Muscle layer of colon (tissue), 2 donors: ENCODE results near the gene HAUS3.
"Not testable (repeated sequence)": the region's sequence is repeated elsewhere in the genome, so short reads cannot be mapped to it uniquely, and the experiment has no call there.

Experiments
- H3K27ac ChIP-seq: one replicate; pipeline ENCODE4 v1.7.0; 2013; ENCODE audit warnings: low read depth, mild to moderate bottlenecking, low read length, moderate library complexity
- H3K27me3 ChIP-seq, 2 donors: one replicate each; pipeline ENCODE4 v1.7.0; 2013; ENCODE audit warnings: low read length in 2 of 2, mild to moderate bottlenecking in 2 of 2; ENCODE audit not compliant: insufficient read depth in 2 of 2, control insufficient read depth in 1 of 2
- H3K36me3 ChIP-seq: one replicate; pipeline ENCODE4 v1.7.0; 2013; ENCODE audit warnings: mild to moderate bottlenecking, low read length; ENCODE audit not compliant: insufficient read depth
- H3K4me1 ChIP-seq: one replicate; pipeline ENCODE4 v1.7.0; 2013; ENCODE audit warnings: mild to moderate bottlenecking, low read length; ENCODE audit not compliant: insufficient read depth
- H3K4me3 ChIP-seq, 2 donors: one replicate each; pipeline ENCODE4 v1.7.0; 2013; ENCODE audit warnings: low read length in 2 of 2, low read depth in 1 of 2, mild to moderate bottlenecking in 1 of 2, moderate library complexity in 1 of 2
- H3K9ac ChIP-seq: one replicate; pipeline ENCODE4 v1.7.0; 2013; ENCODE audit warnings: low read length
- H3K9me3 ChIP-seq: one replicate; pipeline ENCODE4 v1.7.0; 2013; ENCODE audit warnings: mild to moderate bottlenecking, low read length
- donor health status: abdominal sarcoma.
- donor health status: Adenocarcinoma of cecum.

The HAUS3 gene

DNA sequence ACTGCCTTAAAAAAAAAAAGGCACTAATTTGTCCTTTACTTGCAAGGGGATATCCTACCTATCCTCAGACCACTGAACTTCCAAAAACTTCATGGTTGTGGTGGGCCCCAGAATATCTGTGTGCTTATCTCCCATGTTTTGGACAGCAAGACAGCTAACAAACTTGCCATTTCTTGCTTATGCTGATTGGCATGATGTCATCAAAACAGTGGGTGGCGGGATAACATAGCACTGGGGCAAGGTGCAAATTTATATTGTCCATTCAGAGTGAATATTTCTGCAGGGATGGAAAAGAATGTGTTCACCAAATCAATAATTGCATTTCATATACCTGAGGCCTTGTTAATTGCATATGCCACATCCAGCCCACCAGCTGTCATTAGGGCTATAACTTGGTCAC lies 23.5 kb downstream of the HAUS3 start:
- no peaks in the 10 kb centered on the region for H3K4me1 ChIP-seq
- H3K4me3 ChIP-seq: no peak overlapping the region
- H3K27ac ChIP-seq: no peak overlapping the region
- no peak overlapping the region for H3K9ac ChIP-seq
- H3K9me3 ChIP-seq: no peaks in the 10 kb centered on the region
- H3K27me3 ChIP-seq: no peaks in the 10 kb centered on the region
- peaks cover 9% of the 10 kb centered on the region for H3K36me3 ChIP-seq

GRCh38 chr4:2217726-2218125 lies 24.2 kb downstream of the HAUS3 start:
- H3K27me3 ChIP-seq: no peaks in the 10 kb centered on the region
- H3K4me3 ChIP-seq: no peak overlapping the region
- no peak overlapping the region for H3K9ac ChIP-seq
- no peaks in the 10 kb centered on the region for H3K4me1 ChIP-seq
- H3K36me3 ChIP-seq: peaks cover 2% of the 10 kb centered on the region
- H3K9me3 ChIP-seq: no peaks in the 10 kb centered on the region
- H3K27ac ChIP-seq: no peak overlapping the region

- no peaks in the 10 kb centered on the region for H3K36me3 ChIP-seq
- no peaks in the 10 kb centered on the region for H3K9me3 ChIP-seq
- H3K27me3 ChIP-seq: no peaks in the 10 kb centered on the region
- H3K4me1 ChIP-seq: no peaks in the 10 kb centered on the region
- H3K27ac ChIP-seq: no peak overlapping the region
- no peak overlapping the region for H3K4me3 ChIP-seq
- no peak overlapping the region for H3K9ac ChIP-seq
Observed at GRCh38 chr4:2212831-2213230, 29.1 kb downstream of the HAUS3 start.

DNA sequence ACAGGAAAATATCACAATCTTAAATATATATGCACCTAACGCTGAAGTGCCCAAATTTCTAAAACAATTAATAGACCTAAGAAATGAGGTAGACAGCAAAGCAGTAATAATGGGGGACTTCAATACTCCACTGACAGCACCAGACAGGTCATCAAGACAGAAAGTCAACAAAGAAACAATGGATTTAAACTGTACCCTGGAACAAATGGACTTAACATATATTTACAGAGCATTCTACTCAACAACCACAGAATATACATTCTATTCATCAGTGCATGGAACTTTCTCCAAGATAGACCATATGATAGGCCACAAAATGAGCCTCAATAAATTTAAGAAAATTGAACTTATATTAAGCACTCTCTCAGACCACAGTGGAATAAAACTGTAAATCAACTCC lies 39.1 kb downstream of the HAUS3 start:
- H3K9ac ChIP-seq, H3K36me3 ChIP-seq, H3K27me3 ChIP-seq, H3K9me3 ChIP-seq, H3K4me1 ChIP-seq, H3K4me3 ChIP-seq, H3K27ac ChIP-seq: not testable (repeated sequence)

DNA sequence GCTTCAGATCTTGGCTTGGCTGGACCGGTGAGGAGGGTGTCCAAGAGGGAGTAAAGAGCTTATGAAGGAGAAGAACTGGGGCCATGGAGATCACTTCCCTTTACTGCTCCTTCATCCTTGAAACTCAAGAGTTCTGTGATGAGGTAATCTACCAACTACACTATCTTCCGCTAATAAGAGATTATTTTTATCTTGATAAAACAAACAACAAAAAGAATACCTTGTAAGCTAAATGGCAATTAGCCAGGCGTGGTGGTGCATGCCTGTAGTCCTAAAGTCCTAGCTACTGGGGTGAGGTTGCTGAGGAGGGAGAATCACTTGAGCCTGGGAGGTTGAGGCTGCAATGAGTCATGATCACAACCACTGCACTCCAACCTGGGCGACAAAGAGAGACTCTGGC lies 47.4 kb downstream of the HAUS3 start:
- no peaks in the 10 kb centered on the region for H3K9me3 ChIP-seq
- no peaks in the 10 kb centered on the region for H3K36me3 ChIP-seq
- no peak overlapping the region for H3K27ac ChIP-seq

DNA sequence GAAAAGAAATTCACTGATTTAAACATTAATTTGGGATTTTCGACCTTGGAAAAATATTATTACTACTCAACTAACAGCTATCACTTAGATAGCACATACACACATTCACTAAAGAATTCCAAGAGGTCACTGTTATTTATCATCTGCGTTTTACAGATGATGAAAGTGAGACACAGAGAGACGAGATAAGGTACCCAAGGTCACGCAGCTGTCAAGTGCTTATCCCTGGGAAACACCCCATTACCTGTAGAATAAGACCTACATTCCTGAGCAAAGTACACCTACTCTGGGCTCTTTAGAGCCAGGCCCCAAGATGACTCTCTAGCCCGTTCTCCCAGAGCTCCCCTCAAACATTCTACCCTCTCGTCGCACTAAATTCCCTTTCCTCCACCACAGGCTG lies 48.6 kb downstream of the HAUS3 start:
- H3K4me1 ChIP-seq: no peaks in the 10 kb centered on the region
- H3K36me3 ChIP-seq: no peaks in the 10 kb centered on the region
- H3K27me3 ChIP-seq: no peaks in the 10 kb centered on the region
- no peak overlapping the region for H3K9ac ChIP-seq
- no peak overlapping the region for H3K27ac ChIP-seq
- no peak overlapping the region for H3K4me3 ChIP-seq
- H3K9me3 ChIP-seq: no peaks in the 10 kb centered on the region

More for the DNA sequence above, 47.4 kb downstream of the HAUS3 start:
- Histone ChIP-seq H3K9ac (no peak overlapping the region), H3K4me1 (no peaks in the 10 kb centered on the region), H3K4me3 (no peak overlapping the region), H3K27me3 (no peaks in the 10 kb centered on the region)

- no peaks in the 10 kb centered on the region for H3K4me1 ChIP-seq
- H3K27ac ChIP-seq: no peak overlapping the region
- H3K36me3 ChIP-seq: no peaks in the 10 kb centered on the region
- no peak overlapping the region for H3K4me3 ChIP-seq
- no peaks in the 10 kb centered on the region for H3K27me3 ChIP-seq
- no peak overlapping the region for H3K9ac ChIP-seq
- H3K9me3 ChIP-seq: no peaks in the 10 kb centered on the region
Observed at GRCh38 chr4:2186865-2187172, 55.1 kb downstream of the HAUS3 start.

DNA sequence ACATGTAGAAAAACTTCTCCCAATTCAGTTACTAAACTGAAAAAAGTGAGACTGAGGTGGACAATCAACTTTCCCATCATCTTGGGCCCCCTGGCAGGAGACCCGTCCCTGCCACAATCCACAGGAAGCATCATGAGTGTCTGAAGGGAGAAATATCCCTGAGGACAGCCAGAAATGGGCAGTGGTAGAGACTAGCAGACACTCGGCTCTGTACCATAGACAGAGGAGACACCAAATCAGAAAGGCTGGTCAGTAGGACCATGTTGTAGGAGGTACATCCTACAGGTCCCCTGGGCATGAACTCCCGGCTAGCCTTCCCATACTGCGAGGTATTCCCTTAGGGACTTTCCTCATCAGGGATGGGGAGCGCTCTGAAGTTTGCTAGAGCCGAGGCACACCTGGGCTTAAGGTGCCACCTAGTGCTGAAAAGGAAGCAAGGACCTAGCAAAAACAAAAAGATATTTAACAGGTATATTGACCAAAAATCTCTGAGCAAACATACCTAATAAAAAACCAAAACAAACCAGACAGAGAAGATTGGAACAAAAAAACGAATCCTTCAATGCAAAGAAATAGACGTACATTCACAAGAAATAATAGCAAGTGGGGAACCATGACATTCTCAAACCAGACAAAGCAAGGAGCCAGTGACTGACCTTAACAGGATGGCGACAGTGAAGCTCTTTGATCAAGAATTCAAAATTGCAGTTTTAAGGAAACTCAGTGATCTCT lies 55.6 kb downstream of the HAUS3 start:
- Histone ChIP-seq H3K4me1 (no peaks in the 10 kb centered on the region), H3K27ac (no peak overlapping the region), H3K27me3 (no peaks in the 10 kb centered on the region), H3K9ac (no peak overlapping the region), H3K9me3 (no peaks in the 10 kb centered on the region), H3K36me3 (no peaks in the 10 kb centered on the region), H3K4me3 (no peak overlapping the region)

- no peak overlapping the region for H3K9ac ChIP-seq
- no peaks in the 10 kb centered on the region for H3K27me3 ChIP-seq
Observed at GRCh38 chr4:2183394-2183793, 58.5 kb downstream of the HAUS3 start.

DNA sequence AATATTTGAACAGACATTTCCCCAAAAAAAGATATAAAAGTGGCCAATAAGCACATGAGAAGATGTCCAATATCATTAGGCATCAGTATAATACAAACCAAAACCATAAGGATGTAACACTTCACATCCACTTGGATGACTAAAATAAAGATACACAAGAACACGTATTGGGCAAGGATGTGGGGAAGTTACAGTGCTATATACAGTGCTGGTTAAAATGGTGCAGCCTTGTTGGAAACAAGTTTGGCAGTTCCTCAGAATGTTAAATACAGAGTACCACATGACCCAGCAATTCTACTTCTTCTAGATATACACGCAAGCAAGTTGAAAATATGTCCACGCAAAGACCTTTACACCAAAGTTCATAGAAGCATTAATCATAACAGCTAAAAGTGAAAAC lies 58.9 kb downstream of the HAUS3 start:
- no peaks in the 10 kb centered on the region for H3K9me3 ChIP-seq
- H3K27me3 ChIP-seq: no peaks in the 10 kb centered on the region
- no peak overlapping the region for H3K27ac ChIP-seq
- H3K4me3 ChIP-seq: no peak overlapping the region
- no peaks in the 10 kb centered on the region for H3K36me3 ChIP-seq
- no peak overlapping the region for H3K9ac ChIP-seq
- no peaks in the 10 kb centered on the region for H3K4me1 ChIP-seq

More at GRCh38 chr4:2183394-2183793, 58.5 kb downstream of the HAUS3 start:
- H3K4me3 ChIP-seq: no peak overlapping the region
- no peaks in the 10 kb centered on the region for H3K4me1 ChIP-seq
- no peak overlapping the region for H3K27ac ChIP-seq
- no peaks in the 10 kb centered on the region for H3K36me3 ChIP-seq
- H3K9me3 ChIP-seq: no peaks in the 10 kb centered on the region

GRCh38 chr4:2180410-2180809 lies 61.5 kb downstream of the HAUS3 start:
- Histone ChIP-seq H3K9ac (no peak overlapping the region), H3K27me3 (no peaks in the 10 kb centered on the region), H3K9me3 (no peaks in the 10 kb centered on the region), H3K36me3 (no peaks in the 10 kb centered on the region), H3K4me1 (no peaks in the 10 kb centered on the region), H3K4me3 (no peak overlapping the region), H3K27ac (no peak overlapping the region)

DNA sequence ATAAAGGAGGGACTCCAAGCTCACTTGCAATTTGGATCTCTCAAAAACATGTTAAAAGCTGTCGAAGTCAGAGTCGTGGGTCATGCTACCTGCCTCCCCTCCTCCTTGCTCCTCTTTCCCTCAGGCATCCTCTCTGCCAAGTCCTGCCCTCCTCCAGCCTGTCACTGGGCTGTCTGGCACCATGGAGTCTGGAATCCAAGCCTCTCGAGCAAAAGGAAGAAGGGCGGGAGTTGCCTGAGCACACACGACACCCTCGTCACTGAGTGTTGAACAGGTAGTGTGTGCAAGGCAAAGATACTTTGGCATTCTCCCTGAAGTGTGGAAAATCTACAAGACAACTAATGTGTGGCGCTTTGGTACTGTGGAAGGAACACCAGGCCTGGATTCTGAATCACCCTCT lies 62.2 kb downstream of the HAUS3 start:
- Histone ChIP-seq H3K4me1 (no peaks in the 10 kb centered on the region), H3K4me3 (no peak overlapping the region), H3K36me3 (no peaks in the 10 kb centered on the region), H3K27ac (no peak overlapping the region), H3K9me3 (no peaks in the 10 kb centered on the region), H3K9ac (no peak overlapping the region), H3K27me3 (no peaks in the 10 kb centered on the region)
